HepG2 (cell line): ENCODE results near the gene CIAO3.

Experiments used
- STAG1 ChIP-seq: sonication (generic); formaldehyde crosslinking; IDR thresholded peaks from 2 replicates; pipeline ENCODE4 v1.4.0; 2020; ENCODE audit warnings: missing genetic modification reagents
- SUZ12 ChIP-seq: fragments of 150-350 bp; IDR thresholded peaks from 2 replicates; pipeline ENCODE4 v1.6.1; 2014; ENCODE audit warnings: low read depth, low read length
- ZNF670 ChIP-seq: sonication (generic); formaldehyde crosslinking; IDR thresholded peaks from 2 replicates; pipeline ENCODE4 v1.8.0; 2022; ENCODE audit warnings: mild to moderate bottlenecking, missing genetic modification reagents, borderline replicate concordance
- ZNF713 ChIP-seq: sonication (generic); formaldehyde crosslinking; IDR thresholded peaks from 2 replicates; pipeline ENCODE4 v1.4.0; 2020; ENCODE audit warnings: mild to moderate bottlenecking, missing genetic modification reagents
- TF ChIP-seq, protein P1 (sequence below): sonication (generic); formaldehyde crosslinking; IDR thresholded peaks from 2 replicates; pipeline ENCODE4 v1.5.0; 2020; ENCODE audit warnings: mild to moderate bottlenecking, missing genetic modification reagents, moderate library complexity
- TF ChIP-seq, protein P2 (sequence below): sonication (generic); formaldehyde crosslinking; IDR thresholded peaks from 2 replicates; pipeline ENCODE4 v1.4.0; 2020; ENCODE audit warnings: missing genetic modification reagents
- TF ChIP-seq, protein P3 (sequence below): sonication (generic); formaldehyde crosslinking; conservative IDR thresholded peaks from 2 replicates; pipeline ENCODE4 v1.4.0; 2020; ENCODE audit warnings: mild to moderate bottlenecking, missing genetic modification reagents, moderate library complexity

DNA sequence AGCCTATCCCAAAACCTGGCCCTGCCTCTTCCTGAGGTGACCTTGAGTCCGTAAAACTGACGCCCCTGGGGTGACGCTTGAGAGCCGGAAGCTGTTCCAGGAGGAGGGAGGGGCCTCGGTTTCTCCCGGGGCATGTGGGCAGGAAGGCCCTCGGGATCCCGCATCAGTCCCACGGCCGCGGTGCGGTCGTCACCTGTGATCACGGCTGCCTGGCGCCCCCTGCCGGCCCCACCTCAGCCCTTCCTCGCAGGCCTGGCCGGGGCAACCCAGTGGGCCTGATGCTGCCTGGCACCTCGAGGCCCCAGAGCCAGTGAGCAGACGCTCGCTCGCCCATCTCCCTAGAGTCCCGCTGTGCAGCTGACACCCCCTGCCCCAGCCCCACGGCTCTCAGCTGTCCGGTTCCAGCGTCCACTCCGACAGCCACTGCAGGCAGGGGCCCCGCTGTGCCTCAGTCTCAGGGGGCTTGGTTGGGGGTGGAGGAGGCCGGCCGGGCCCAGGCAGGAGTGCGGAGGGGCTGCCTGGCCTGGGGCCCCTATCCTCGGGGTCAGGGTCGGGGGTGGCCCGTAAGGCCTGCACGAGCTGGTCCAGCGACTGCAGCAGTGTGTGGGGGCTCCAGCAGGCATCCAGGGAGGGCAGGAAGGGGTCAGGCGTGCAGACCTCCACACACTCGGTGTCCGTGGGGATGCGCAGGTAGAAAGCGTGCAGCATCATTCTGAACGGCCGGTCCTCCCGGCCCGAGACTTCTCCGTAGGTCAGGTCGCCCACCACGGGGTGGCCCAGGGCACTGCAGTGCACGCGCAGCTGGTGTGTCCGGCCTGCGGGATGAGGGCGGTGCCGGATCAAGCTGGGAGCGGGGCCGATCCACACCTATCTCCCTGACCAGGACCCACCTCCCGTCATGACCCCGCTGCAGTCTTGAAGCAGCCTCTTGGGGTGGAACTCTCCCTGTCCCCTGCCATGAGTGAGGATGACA, 45.1 kb upstream of the CIAO3 start:
- TF ChIP-seq, protein P1, sequence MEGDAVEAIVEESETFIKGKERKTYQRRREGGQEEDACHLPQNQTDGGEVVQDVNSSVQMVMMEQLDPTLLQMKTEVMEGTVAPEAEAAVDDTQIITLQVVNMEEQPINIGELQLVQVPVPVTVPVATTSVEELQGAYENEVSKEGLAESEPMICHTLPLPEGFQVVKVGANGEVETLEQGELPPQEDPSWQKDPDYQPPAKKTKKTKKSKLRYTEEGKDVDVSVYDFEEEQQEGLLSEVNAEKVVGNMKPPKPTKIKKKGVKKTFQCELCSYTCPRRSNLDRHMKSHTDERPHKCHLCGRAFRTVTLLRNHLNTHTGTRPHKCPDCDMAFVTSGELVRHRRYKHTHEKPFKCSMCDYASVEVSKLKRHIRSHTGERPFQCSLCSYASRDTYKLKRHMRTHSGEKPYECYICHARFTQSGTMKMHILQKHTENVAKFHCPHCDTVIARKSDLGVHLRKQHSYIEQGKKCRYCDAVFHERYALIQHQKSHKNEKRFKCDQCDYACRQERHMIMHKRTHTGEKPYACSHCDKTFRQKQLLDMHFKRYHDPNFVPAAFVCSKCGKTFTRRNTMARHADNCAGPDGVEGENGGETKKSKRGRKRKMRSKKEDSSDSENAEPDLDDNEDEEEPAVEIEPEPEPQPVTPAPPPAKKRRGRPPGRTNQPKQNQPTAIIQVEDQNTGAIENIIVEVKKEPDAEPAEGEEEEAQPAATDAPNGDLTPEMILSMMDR (CRISPR knock-in tag), result peak; percentile 94
- TF ChIP-seq ZNF670, result no peak
- TF ChIP-seq ZNF713 (CRISPR knock-in tag), result no peak
- TF ChIP-seq, protein P2, sequence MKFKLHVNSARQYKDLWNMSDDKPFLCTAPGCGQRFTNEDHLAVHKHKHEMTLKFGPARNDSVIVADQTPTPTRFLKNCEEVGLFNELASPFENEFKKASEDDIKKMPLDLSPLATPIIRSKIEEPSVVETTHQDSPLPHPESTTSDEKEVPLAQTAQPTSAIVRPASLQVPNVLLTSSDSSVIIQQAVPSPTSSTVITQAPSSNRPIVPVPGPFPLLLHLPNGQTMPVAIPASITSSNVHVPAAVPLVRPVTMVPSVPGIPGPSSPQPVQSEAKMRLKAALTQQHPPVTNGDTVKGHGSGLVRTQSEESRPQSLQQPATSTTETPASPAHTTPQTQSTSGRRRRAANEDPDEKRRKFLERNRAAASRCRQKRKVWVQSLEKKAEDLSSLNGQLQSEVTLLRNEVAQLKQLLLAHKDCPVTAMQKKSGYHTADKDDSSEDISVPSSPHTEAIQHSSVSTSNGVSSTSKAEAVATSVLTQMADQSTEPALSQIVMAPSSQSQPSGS (CRISPR knock-in tag), result no peak
- no peak for TF ChIP-seq SUZ12
- TF ChIP-seq STAG1 (CRISPR knock-in tag), result peak; percentile 91
- TF ChIP-seq, protein P3, sequence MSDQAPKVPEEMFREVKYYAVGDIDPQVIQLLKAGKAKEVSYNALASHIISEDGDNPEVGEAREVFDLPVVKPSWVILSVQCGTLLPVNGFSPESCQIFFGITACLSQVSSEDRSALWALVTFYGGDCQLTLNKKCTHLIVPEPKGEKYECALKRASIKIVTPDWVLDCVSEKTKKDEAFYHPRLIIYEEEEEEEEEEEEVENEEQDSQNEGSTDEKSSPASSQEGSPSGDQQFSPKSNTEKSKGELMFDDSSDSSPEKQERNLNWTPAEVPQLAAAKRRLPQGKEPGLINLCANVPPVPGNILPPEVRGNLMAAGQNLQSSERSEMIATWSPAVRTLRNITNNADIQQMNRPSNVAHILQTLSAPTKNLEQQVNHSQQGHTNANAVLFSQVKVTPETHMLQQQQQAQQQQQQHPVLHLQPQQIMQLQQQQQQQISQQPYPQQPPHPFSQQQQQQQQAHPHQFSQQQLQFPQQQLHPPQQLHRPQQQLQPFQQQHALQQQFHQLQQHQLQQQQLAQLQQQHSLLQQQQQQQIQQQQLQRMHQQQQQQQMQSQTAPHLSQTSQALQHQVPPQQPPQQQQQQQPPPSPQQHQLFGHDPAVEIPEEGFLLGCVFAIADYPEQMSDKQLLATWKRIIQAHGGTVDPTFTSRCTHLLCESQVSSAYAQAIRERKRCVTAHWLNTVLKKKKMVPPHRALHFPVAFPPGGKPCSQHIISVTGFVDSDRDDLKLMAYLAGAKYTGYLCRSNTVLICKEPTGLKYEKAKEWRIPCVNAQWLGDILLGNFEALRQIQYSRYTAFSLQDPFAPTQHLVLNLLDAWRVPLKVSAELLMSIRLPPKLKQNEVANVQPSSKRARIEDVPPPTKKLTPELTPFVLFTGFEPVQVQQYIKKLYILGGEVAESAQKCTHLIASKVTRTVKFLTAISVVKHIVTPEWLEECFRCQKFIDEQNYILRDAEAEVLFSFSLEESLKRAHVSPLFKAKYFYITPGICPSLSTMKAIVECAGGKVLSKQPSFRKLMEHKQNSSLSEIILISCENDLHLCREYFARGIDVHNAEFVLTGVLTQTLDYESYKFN (CRISPR knock-in tag), result no peak
